Skeletal muscle tissue (tissue), 4 donors: Measurements from ENCODE around the gene CRISP3. TPM values are rescaled to one million over a fixed set of nuclear protein-coding genes. Genes with fewer than 3 reads are reported as not detected.
"Not testable (repeated sequence)": the region's sequence is repeated elsewhere in the genome, so short reads cannot be mapped to it uniquely, and the experiment has no call there.

Experiments used
- H3K27ac ChIP-seq: one replicate; pipeline ENCODE4 v1.7.0; 2013; ENCODE audit warnings: mild to moderate bottlenecking, low read depth, low read length, inconsistent platforms
- H3K27me3 ChIP-seq, 3 donors: one replicate each; pipeline ENCODE4 v1.7.0; 2013; ENCODE audit warnings: low read length in 3 of 3; ENCODE audit not compliant: control insufficient read depth in 3 of 3, insufficient read depth in 3 of 3
- H3K36me3 ChIP-seq, 3 donors: one replicate each; pipeline ENCODE4 v1.7.0; 2013; ENCODE audit warnings: low read length in 3 of 3; ENCODE audit not compliant: control insufficient read depth in 3 of 3, insufficient read depth in 3 of 3
- H3K4me1 ChIP-seq, 3 donors: one replicate each; pipeline ENCODE4 v1.7.0; 2013; ENCODE audit warnings: low read length in 3 of 3, mild to moderate bottlenecking in 3 of 3; ENCODE audit not compliant: control insufficient read depth in 3 of 3, insufficient read depth in 3 of 3
- H3K4me3 ChIP-seq, 3 donors: one replicate each; pipeline ENCODE4 v1.7.0; 2013; ENCODE audit warnings: low read length in 3 of 3
- H3K9ac ChIP-seq, 3 donors: one replicate each; pipeline ENCODE4 v1.7.0; 2013; ENCODE audit warnings: low read length in 3 of 3, mild to moderate bottlenecking in 3 of 3, moderate library complexity in 2 of 3, low read depth in 1 of 3
- H3K9me3 ChIP-seq, 3 donors: one replicate each; pipeline ENCODE4 v1.7.0; 2013; ENCODE audit warnings: low read length in 3 of 3; ENCODE audit not compliant: control insufficient read depth in 3 of 3
- total RNA-seq: library from RNA; depleted of rRNA; stranded (reverse); fragments of >200 nt; gene quantifications from one replicate; pipeline ENCODE4 v1.2.3, GENCODE V29; 2014
- donor health status: Osteomylitis.

Gene CRISP3
- total RNA-seq, 1 donor from 2014 or later: not detected

- Histone ChIP-seq H3K9ac (no peak overlapping the region), H3K4me3 (no peak overlapping the region), H3K4me1 (no peaks in the 10 kb centered on the region), H3K27ac (no peak overlapping the region), H3K9me3 (no peaks in the 10 kb centered on the region), H3K27me3 (no peaks in the 10 kb centered on the region), H3K36me3 (no peaks in the 10 kb centered on the region)
Measured at GRCh38 chr6:49764571-49765236, 20.5 kb upstream of the CRISP3 start.

GRCh38 chr6:49743429-49743828, 759 bp downstream of the CRISP3 start:
- H3K27me3 ChIP-seq: no peaks in the 10 kb centered on the region
- H3K4me1 ChIP-seq: no peaks in the 10 kb centered on the region
- H3K9ac ChIP-seq: no peak overlapping the region
- no peaks in the 10 kb centered on the region for H3K36me3 ChIP-seq
- no peak overlapping the region for H3K27ac ChIP-seq
- no peaks in the 10 kb centered on the region for H3K9me3 ChIP-seq
- H3K4me3 ChIP-seq: no peak overlapping the region

- Histone ChIP-seq H3K9me3 (no peaks in the 10 kb centered on the region), H3K4me1 (no peaks in the 10 kb centered on the region), H3K36me3 (no peaks in the 10 kb centered on the region), H3K9ac (no peak overlapping the region), H3K4me3 (no peak overlapping the region), H3K27ac (no peak overlapping the region), H3K27me3 (no peaks in the 10 kb centered on the region)
Measured at GRCh38 chr6:49739423-49739822, 4.8 kb downstream of the CRISP3 start.

GRCh38 chr6:49736017-49736508, 8.1 kb downstream of the CRISP3 start:
- no peaks in the 10 kb centered on the region for H3K27me3 ChIP-seq
- H3K9me3 ChIP-seq: no peaks in the 10 kb centered on the region
- H3K4me1 ChIP-seq: no peaks in the 10 kb centered on the region
- no peak overlapping the region for H3K9ac ChIP-seq
- no peak overlapping the region for H3K4me3 ChIP-seq
- no peaks in the 10 kb centered on the region for H3K36me3 ChIP-seq
- no peak overlapping the region for H3K27ac ChIP-seq

GRCh38 chr6:49733680-49734079, 10.5 kb downstream of the CRISP3 start:
- H3K9ac ChIP-seq: no peak overlapping the region
- H3K4me3 ChIP-seq: no peak overlapping the region
- H3K36me3 ChIP-seq: no peaks in the 10 kb centered on the region
- H3K27me3 ChIP-seq: no peaks in the 10 kb centered on the region
- no peaks in the 10 kb centered on the region for H3K9me3 ChIP-seq
- H3K27ac ChIP-seq: no peak overlapping the region
- no peaks in the 10 kb centered on the region for H3K4me1 ChIP-seq

GRCh38 chr6:49732781-49733180, 11.4 kb downstream of the CRISP3 start:
- no peaks in the 10 kb centered on the region for H3K9me3 ChIP-seq
- no peaks in the 10 kb centered on the region for H3K4me1 ChIP-seq
- no peak overlapping the region for H3K9ac ChIP-seq
- H3K36me3 ChIP-seq: no peaks in the 10 kb centered on the region
- H3K27ac ChIP-seq: no peak overlapping the region
- H3K27me3 ChIP-seq: no peaks in the 10 kb centered on the region
- H3K4me3 ChIP-seq: no peak overlapping the region

GRCh38 chr6:49730251-49730650, 13.9 kb downstream of the CRISP3 start:
- Histone ChIP-seq H3K9me3 (no peaks in the 10 kb centered on the region), H3K4me3 (no peak overlapping the region), H3K27ac (no peak overlapping the region), H3K9ac (no peak overlapping the region), H3K36me3 (no peaks in the 10 kb centered on the region), H3K27me3 (no peaks in the 10 kb centered on the region), H3K4me1 (no peaks in the 10 kb centered on the region)

GRCh38 chr6:49723917-49724316, 20.3 kb downstream of the CRISP3 start:
- not testable (repeated sequence) for H3K4me3 ChIP-seq, H3K27ac ChIP-seq, H3K4me1 ChIP-seq, H3K36me3 ChIP-seq, H3K9me3 ChIP-seq, H3K9ac ChIP-seq, H3K27me3 ChIP-seq

GRCh38 chr6:49721297-49721696, 22.9 kb downstream of the CRISP3 start:
- H3K36me3 ChIP-seq: no peaks in the 10 kb centered on the region
- H3K4me3 ChIP-seq: no peak overlapping the region
- no peaks in the 10 kb centered on the region for H3K27me3 ChIP-seq
- H3K27ac ChIP-seq: no peak overlapping the region
- H3K9me3 ChIP-seq: peaks cover 0 to 4% (median 4%) of the 10 kb centered on the region in 3 donors
- H3K9ac ChIP-seq: no peak overlapping the region
- no peaks in the 10 kb centered on the region for H3K4me1 ChIP-seq

- Histone ChIP-seq H3K27ac (no peak overlapping the region), H3K9me3 (peaks cover 0 to 4% (median 4%) of the 10 kb centered on the region in 3 donors), H3K9ac (no peak overlapping the region), H3K4me1 (no peaks in the 10 kb centered on the region), H3K4me3 (no peak overlapping the region), H3K27me3 (no peaks in the 10 kb centered on the region), H3K36me3 (no peaks in the 10 kb centered on the region)
Measured at GRCh38 chr6:49720372-49720771, 23.8 kb downstream of the CRISP3 start.
